ENCODE results near the gene DSCAM.
"Not testable (repeated sequence)": the region's sequence is repeated elsewhere in the genome, so short reads cannot be mapped to it uniquely, and the experiment has no call there.

The DSCAM gene
- long read RNA-seq, donor 1: 0 reads
- long read RNA-seq, donor 2: 0 reads
- long read RNA-seq, donor 3: 0 reads
- long read RNA-seq, donor 4: 0 reads
- long read RNA-seq, donor 5: 0 reads
- long read RNA-seq, donor 6: 0 reads
- long read RNA-seq, donor 7: 0 reads
- long read RNA-seq, donor 8: 0 reads

GRCh38 chr21:40846587-40847411, at the start of gene DSCAM:
Gene DSCAM, minus strand, starts transcription at chr21:40847158. Its CDS starts 497 bp downstream, at chr21:40846661.
- DNase-seq: peak; percentile 66

DNA sequence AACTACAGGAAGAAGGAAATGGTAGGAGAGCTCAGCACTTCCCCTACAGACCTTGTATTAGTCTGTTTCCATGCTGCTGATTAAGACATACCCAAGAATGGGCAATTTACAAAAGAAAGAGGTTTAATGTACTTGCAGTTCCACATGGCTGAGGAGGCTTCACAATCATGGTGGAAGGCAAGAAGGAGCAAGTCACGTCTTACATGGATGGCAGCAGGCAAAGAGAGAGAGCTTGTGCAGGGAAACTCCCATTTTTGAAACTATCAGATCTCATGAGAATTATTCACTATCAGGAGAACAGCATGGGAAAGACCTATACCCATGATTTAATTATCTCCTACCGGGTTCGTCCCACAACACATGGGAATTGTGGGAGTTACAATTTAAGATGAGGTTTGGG, 48.7 kb upstream of the DSCAM start:
- not testable (repeated sequence) for DNase-seq

DNA sequence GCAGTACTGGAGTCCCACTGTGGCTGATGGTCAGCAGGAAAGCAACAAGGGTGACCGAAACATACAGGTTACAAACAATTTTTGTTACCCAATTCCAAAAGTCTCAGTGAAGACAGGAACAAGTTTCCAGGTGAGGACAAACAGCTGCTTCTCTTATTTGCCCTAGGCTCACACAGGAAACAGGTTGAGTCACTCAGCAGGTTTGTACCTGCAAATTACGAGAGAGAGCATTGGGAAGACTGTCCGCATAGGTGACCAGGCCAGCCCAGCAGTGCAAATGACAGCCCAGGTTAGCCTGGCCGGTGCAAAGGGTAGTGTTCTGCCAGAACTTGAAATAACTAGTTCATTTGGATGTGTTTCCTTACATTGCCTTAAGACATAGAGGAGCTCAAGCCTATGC, 40.0 kb upstream of the DSCAM start:
- no peak for DNase-seq

DNA sequence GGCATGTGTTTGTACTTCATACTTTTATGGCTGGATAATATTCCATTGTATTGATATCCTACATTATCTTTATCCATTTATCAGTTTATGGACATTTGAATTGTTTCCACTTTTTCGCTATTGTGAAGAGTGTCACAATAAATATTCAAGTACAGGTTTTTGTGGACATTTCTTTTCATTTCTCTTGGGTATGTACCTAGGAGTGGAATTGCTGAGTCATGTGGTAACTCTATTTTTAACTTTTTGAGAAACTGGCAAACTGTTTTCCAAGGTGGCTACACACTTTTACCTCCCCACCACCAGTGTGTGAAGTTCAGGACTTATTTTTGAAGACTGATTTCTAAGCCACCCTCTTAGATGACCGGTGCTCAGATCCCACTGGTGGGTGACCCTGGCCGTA, 39.0 kb upstream of the DSCAM start:
- DNase-seq: no peak

DNA sequence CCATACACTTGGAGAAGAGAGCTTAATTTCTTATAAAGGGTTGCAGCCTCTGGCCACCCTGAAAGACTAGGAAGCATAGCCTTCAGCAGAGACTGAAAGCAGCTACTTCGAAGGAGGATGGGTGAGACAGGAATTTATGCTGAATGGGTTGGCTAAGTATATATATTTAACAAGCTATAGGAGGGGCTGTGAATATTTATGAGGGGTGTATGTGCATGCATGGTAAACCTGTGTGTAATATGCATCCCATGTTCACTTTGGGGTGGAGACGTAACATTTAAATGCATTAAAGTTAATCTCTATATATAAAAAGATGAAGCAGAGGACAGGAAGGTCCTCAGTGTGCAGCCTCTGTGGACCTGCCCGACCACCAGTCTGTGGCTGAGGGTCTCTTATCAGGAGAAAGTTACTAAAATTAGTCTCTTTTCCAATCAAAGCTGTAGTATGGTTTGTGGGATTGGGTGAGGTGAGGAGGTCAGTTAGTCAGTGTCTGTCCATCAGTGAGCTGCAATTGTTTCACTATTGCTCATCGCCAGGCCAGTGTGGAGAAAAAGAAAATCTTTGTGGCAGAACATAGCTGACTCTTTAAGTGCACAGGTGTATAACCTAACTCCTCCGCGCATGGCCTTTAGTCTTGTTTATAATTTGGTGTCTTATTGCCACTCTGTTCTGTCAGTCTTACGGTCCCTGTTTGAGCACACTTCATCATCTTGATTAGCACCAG, 35.4 kb upstream of the DSCAM start:
- no peak for DNase-seq

DNA sequence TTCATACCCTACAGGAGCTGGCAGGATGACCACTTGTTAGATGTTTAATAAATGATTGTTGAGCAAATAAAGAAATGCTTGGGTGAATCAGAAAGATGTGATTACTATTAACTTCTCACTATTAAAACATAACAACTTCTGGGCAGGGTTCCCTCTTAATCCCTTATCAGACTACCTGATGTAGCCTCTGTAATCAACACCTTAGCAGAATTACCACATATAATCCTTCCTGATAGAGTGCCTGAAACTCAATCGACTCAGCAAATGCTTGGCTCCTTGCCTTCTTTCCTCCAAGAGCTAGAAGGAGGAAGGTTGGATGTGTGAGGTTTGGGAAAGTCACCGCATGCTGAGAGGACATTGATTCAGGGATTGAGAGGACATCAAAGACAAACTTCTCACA, 34.8 kb upstream of the DSCAM start:
- no peak for DNase-seq

GRCh38 chr21:40871099-40871498, 24.1 kb upstream of the DSCAM start:
- DNase-seq: no peak

DNA sequence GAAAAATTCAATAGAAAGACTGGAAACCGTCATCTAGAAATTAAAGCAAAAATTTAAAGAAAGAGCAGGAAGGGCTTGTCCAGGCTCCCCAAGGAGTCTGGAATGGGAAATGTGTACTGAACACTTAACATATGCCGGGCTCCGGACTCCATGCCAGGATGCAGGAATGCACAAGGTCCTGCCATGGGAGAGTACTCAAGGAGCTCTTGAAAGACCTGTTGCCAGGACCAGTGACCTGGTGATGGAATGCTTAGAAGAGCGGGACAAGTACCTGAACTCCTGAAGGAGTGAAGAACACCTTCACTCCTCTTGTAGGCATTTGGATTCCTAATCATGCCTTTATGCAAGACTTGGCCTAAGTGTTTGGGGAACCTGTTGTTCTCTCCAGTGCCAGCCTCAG, 16.9 kb upstream of the DSCAM start:
- DNase-seq: no peak

DNA sequence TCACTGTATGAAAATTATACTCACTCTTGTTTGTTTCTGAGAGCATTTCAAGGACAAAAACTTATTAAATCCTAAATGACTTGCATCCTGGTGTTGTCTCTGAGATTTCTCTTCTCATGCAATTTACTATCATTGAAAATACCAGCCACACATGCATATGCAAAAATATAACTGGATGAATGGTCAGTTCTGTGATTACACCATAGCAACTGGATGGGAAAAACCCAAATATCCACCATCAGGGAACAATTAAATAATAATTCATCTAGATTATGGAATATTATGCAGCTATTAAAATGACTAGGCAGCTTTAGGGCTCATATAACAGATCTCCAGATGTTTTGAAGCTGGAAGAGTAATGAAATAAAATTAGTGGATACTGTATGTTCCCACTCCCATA, 11.6 kb upstream of the DSCAM start:
- DNase-seq: no peak

DNA sequence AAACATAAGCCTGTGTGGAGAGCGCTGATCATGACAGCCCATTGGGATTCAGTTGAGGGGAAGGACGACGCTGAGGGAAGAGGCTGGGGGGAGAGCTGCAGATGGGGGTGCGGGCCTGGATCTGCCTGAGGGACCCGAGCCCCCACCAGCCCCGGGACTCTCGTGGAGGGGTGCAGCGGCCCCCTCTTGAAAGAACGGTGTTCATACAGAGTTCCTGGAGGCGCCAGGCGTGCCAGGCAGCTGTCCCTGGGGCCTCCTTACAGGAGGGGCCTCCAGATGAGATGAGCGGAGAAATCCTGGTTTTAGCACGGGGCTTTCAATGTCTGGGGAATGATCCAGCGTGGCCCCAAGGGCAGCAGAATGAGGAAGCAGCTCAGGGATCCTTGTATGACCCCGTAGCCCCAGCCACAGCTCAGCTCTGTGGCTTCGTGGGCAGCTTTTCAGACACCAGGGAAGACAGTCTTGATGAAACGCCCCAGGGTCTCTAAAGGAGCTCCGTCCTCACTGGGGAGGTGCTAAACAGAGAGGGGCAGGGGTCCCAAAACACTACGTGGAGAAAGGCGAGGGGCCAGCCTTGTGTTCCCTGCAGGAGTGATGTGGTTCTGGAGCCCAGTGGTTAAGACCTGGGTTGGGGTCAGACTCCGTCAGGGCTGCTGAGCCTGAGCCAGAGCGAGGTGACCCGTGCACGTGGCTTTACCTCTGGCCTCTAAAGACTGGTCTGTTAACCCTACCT, 7.2 kb upstream of the DSCAM start:
- no peak for DNase-seq

DNA sequence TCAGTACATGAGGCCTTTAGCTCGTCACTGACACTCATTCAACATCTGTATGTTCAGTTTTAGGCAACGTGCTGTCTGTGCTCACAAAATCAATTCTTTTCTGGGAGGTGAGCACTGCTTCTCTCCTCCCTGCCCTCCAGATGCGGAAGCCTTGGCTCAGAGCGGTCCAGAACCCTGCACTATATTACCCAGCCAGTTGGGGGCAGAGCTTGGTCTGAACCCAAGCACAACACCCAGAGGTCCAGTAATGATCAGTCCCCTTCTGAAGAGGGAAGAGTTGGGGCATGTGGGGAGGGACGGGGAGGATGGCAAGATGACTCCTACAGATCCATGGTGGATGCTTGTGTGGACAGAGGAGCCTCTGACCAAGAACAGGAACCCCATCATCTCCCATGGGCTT, 5.6 kb upstream of the DSCAM start:
- DNase-seq: no peak

DNA sequence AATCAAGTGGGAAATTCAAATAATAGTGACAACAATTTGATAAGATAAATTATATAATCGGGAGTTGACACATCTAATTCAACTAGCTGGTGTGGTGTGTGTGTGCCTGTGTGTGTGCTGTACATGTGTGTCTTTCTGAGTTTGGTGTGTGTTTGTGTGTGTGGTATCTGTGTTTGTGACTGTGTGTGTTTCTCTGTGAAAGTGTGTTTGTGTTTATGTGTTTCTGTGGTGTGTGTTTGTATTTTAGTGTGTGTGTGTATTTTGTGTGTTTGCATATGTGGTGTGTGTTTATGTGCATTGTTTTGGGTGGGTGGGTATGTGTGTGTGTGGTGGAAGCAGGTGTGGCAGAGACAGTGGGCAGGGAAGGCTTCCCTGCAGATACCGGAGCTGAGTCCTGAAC, 4.8 kb upstream of the DSCAM start:
- no peak for DNase-seq

DNA sequence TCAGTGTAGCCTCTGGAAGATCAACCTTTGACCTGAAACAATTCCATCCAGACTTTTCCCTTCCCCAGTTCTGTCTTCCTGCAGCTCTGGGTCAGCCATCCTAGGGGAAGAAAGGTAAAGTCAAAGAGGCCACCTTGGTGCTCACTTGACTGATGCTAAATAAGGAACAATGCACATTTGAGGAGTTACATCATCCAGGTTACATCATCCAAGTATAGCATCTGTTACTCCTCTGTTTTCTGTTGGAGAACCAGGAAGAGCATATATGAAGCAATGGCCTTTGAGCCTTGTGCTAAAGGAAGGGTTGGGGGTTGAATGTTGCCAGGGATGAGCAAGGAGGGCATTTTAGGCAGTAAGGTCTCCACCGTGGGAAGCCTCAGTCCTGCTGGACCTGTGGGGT, 3.1 kb upstream of the DSCAM start:
- no peak for DNase-seq

DNA sequence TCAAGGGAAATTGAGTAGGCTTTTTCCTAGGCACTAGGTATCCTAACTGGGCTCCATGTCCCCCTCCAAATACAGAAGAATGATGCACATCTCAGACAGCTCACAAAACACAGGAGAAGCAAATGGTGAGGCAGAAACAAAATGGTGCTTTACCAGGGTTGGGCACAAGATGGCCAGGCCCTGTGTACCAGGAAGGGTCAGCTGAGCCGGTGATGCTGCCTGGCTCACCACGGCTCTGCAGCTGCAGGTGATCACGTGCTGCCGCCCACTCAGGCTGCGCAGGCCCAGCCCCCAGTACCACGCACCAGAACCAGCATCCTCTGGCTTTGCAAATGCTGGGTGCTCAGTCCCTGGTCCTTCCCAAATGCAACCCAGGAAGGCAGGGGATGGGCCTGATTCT, 993 bp upstream of the DSCAM start:
- DNase-seq: no peak

GRCh38 chr21:40846103-40846502, 855 bp downstream of the DSCAM start:
- no peak for DNase-seq

GRCh38 chr21:40845441-40845995, 1.4 kb downstream of the DSCAM start:
- DNase-seq: no peak

- DNase-seq: no peak
Observed at GRCh38 chr21:40844935-40845334, 2.0 kb downstream of the DSCAM start.

- no peak for DNase-seq
Observed at GRCh38 chr21:40842197-40842552, 4.8 kb downstream of the DSCAM start.

DNA sequence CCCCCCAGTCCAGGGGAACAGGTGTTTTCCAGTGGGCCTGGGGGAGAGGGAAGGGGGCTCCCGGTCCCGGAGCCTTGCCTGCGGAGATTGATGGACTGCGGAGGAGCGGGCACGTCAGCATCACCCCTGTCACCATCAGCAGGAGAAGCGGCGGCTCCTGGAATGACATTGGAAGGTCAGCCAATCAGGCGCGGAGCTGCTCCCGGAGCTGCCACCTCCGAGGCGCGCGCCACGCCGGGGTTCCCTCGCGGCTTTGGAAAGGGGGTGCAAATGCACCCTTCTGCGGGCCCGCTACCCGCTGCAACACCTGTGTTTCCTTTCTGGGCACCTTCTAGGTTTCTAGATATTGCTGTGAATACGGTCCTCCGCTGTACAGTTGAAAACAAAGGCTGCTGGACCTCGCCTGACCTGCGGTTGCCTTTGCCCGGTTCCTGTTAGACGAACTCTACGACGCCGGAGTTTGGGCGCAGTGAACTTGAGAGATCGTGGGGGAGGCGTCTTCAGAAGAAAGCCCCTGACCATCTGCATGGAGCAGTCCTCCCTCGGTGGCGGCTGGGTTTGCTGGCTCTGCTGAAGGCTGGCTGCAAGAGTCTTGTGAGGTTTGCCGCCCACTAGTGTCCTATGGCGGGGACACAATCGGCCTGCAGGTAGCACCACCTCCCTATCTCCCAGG, 5.3 kb downstream of the DSCAM start:
- peak; percentile 73 for DNase-seq

GRCh38 chr21:40840401-40841125, 6.4 kb downstream of the DSCAM start:
- no peak for DNase-seq

DNA sequence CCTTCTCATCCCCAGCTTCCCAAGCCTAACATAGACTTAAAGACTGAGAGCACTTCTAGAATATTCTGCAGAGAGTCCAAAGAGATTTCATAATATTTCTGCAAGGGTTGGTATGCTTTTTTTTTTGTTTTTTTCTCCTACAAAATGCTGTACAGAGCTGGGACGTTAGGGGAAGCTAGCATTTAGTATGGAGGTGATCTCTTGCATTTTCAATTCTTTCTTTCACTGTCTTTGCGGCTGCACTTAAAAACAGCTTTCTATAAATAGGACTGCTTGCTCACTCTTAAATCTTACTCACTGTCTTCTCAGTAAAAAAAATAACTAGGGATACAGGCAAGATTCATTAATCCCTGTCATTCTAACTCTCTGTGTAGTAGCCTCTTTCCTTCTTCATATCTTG, 7.4 kb downstream of the DSCAM start:
- DNase-seq: no peak
